GM19035 (cell line): Measurements from ENCODE around the gene CNKSR1.

Source experiments
- ATAC-seq: cut with Tn5 transposase; IDR thresholded peaks from one replicate; pipeline ENCODE4 v1.9.1; 2021; ENCODE audit not compliant: unreplicated experiment

Gene CNKSR1

GRCh38 chr1:26160527-26161414 lies 16.5 kb upstream of the CNKSR1 start:
- no peak for ATAC-seq

DNA sequence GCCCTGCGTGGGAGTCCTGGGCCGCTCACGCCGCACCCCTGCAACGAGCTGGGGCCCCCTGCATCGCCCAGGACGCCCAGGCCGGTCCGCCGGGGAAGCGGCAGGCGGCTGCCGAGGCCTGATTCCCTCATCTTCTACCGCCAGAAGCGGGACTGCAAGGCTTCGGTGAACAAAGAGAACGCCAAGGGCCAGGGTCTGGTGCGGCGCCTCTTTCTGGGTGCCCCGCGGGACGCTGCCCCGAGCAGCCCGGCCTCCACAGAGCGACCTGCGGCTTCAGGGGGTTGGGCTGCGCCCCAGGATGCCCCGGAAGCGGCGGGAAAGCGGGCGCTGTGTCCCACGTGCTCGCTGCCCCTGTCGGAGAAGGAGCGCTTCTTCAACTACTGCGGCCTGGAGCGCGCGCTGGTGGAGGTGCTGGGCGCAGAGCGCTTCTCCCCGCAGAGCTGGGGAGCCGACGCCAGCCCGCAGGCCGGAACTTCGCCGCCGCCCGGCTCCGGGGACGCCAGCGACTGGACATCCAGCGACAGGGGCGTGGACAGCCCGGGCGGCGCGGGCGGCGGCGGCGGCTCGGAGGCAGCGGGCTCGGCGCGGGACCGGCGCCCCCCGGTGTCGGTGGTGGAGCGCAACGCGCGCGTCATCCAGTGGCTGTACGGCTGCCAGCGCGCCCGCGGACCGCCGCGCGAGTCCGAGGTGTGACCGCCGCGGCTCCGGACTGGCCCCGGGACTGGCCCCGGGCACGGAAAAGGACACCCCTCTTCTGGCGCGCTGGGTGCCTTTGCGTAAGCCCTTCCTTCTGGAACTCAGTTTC lies 15.7 kb upstream of the CNKSR1 start:
- ATAC-seq: no peak

GRCh38 chr1:26162220-26162709 lies 15.0 kb upstream of the CNKSR1 start:
- no peak for ATAC-seq

- no peak for ATAC-seq
Observed at GRCh38 chr1:26163684-26164035, 13.6 kb upstream of the CNKSR1 start.

GRCh38 chr1:26164036-26164860 lies 13.0 kb upstream of the CNKSR1 start:
- no peak for ATAC-seq

- no peak for ATAC-seq
Observed at GRCh38 chr1:26164861-26165842, 12.1 kb upstream of the CNKSR1 start.

DNA sequence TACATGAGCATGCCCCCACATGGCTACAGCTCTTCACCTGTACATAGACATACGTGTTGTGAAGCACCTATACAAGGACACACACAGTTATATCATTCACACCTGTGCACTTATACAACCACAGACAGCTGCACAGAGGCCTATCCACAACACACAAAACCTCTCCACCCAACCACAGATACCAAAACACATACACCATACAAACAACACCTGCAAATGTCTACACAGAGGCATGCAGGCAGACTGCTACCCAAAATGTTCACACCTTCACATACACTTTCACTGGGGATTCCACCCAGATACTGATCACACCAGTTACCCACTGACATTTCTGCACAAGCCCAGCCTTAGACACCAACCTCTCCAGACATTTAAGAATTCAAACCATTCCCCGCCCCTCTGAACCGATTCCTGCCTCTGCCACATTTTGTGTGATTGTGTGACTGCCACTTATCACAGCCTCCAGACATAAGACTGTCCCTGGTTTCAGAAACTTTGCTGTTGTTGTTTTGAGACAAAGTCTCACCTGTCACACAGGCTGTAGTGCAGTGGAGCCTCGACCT lies 10.5 kb upstream of the CNKSR1 start:
- no peak for ATAC-seq

GRCh38 chr1:26168410-26169197 lies 8.7 kb upstream of the CNKSR1 start, which contains the start of gene C1orf232:
C1orf232 (minus strand) TSS chr1:26168963; CDS start chr1:26168499, 464 bp downstream.
- ATAC-seq: no peak

DNA sequence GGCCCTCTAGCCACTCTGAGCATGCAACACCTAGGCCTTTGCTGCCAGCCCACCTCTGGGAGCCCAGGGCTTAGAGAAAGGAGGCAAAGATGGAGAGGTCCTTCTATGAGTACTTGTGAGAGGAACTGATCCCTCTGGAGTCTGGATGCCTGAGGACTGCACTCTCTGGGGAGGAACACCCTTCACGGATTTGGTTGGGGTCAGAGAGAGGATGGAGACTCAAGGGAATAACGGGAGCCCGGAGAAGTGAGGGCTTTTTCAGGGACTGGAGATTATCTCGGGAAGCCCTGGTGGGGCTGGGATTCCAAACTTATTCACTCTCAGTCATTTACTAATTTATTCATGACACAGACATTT lies 8.1 kb upstream of the CNKSR1 start:
- ATAC-seq: no peak

GRCh38 chr1:26169669-26170471 lies 7.4 kb upstream of the CNKSR1 start, which contains the start of gene ZNF593:
ZNF593 (plus strand) TSS chr1:26169908; CDS start chr1:26169984, 76 bp downstream.
- peak; percentile 94 for ATAC-seq

GRCh38 chr1:26170472-26170821 lies 6.8 kb upstream of the CNKSR1 start:
- ATAC-seq: no peak

GRCh38 chr1:26171084-26172072 lies 5.9 kb upstream of the CNKSR1 start, which contains the start of gene ZNF593OS:
ZNF593OS (minus strand) TSS chr1:26171832; CDS start chr1:26171661, 171 bp downstream.
- ATAC-seq: no peak

DNA sequence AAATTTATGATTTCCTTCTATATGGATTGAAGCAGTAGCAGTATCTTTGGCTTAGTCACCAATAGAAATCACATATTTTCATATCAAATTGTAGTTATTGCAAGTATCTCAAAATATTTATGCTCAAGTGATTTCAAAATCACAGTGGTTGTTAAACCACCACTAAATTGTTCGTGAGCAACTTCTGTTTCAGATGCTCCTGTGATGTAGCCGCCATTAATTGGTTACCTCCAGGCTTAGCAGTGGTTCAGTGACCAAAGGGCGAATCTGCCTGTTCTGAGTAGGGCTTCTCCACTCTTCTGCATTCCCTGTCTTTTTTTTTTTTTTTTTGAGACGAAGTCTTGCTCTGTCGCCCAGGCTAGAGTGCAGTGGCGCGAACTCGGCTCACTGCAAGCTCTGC lies 1.9 kb upstream of the CNKSR1 start:
- ATAC-seq: no peak

- ATAC-seq: no peak
Observed at GRCh38 chr1:26180010-26180506, 2.8 kb downstream of the CNKSR1 start.

GRCh38 chr1:26181586-26182382 lies 4.5 kb downstream of the CNKSR1 start:
- ATAC-seq: no peak

GRCh38 chr1:26182383-26182696 lies 5.0 kb downstream of the CNKSR1 start:
- no peak for ATAC-seq
